Measurements from ENCODE around the gene FILIP1L. TPM values are rescaled to one million over a fixed set of nuclear protein-coding genes. Genes with fewer than 3 reads are reported as not detected.

FILIP1L gene
- total RNA-seq, 1 donor from 2014 or later: 47.0 TPM

GRCh38 chr3:99817047-99817436 is 297.3 kb downstream of the FILIP1L start:
- no peaks in the 10 kb centered on the region for H3K36me3 Mint-ChIP-seq (ENCODE audit: unreplicated experiment)
- H3K27ac Mint-ChIP-seq (ENCODE audit: unreplicated experiment): peak overlapping the region; percentile 99
- H3K9me3 Mint-ChIP-seq (ENCODE audit: unreplicated experiment): no peaks in the 10 kb centered on the region
- DNase-seq (ENCODE audit: extremely low spot score, unreplicated experiment): no peak
- H3K4me1 Mint-ChIP-seq (ENCODE audit: unreplicated experiment): peaks cover 26% of the 10 kb centered on the region
- H3K4me3 Mint-ChIP-seq (ENCODE audit: unreplicated experiment): peak overlapping the region; percentile 93
- H3K27me3 Mint-ChIP-seq (ENCODE audit: unreplicated experiment): no peaks in the 10 kb centered on the region
- TF ChIP-seq, protein P1, sequence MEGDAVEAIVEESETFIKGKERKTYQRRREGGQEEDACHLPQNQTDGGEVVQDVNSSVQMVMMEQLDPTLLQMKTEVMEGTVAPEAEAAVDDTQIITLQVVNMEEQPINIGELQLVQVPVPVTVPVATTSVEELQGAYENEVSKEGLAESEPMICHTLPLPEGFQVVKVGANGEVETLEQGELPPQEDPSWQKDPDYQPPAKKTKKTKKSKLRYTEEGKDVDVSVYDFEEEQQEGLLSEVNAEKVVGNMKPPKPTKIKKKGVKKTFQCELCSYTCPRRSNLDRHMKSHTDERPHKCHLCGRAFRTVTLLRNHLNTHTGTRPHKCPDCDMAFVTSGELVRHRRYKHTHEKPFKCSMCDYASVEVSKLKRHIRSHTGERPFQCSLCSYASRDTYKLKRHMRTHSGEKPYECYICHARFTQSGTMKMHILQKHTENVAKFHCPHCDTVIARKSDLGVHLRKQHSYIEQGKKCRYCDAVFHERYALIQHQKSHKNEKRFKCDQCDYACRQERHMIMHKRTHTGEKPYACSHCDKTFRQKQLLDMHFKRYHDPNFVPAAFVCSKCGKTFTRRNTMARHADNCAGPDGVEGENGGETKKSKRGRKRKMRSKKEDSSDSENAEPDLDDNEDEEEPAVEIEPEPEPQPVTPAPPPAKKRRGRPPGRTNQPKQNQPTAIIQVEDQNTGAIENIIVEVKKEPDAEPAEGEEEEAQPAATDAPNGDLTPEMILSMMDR (IDR thresholded peaks at IDR 0.05): no peak

DNA sequence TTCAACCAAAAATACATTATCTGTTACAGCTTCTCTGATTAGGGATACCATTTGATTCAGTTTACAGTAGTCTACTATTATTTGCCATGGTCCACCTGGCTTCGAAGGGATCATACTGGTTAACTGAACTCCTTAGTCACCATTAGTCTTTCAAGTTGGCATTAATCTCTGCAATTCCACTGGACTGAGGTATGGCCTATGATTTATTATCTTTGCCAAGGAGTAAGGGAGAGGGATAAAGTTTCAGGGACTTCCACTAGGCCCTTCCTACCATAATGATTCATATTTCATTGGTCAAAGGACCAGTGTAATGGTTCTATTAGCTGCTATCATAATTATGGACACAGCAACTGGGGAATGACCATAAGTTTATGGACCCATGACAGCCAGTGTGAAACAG is 303.9 kb downstream of the FILIP1L start:
- TF ChIP-seq, protein P1 (IDR thresholded peaks at IDR 0.05): no peak
- Mint-ChIP-seq H3K9me3 (ENCODE audit: unreplicated experiment) (peaks cover 5% of the 10 kb centered on the region), H3K36me3 (ENCODE audit: unreplicated experiment) (peaks cover 2% of the 10 kb centered on the region), H3K27ac (ENCODE audit: unreplicated experiment) (no peak overlapping the region), H3K4me3 (ENCODE audit: unreplicated experiment) (no peak overlapping the region), H3K27me3 (ENCODE audit: unreplicated experiment) (no peaks in the 10 kb centered on the region), H3K4me1 (ENCODE audit: unreplicated experiment) (peaks cover 3% of the 10 kb centered on the region)
- DNase-seq (ENCODE audit: extremely low spot score, unreplicated experiment): no peak

GRCh38 chr3:99809565-99809964 is 304.7 kb downstream of the FILIP1L start:
- peaks cover 5% of the 10 kb centered on the region for H3K36me3 Mint-ChIP-seq (ENCODE audit: unreplicated experiment)
- TF ChIP-seq, protein P1 (IDR thresholded peaks at IDR 0.05): no peak
- H3K27ac Mint-ChIP-seq (ENCODE audit: unreplicated experiment): no peak overlapping the region
- peaks cover 7% of the 10 kb centered on the region for H3K9me3 Mint-ChIP-seq (ENCODE audit: unreplicated experiment)
- H3K27me3 Mint-ChIP-seq (ENCODE audit: unreplicated experiment): no peaks in the 10 kb centered on the region
- H3K4me3 Mint-ChIP-seq (ENCODE audit: unreplicated experiment): no peak overlapping the region
- DNase-seq (ENCODE audit: extremely low spot score, unreplicated experiment): no peak
- peaks cover 3% of the 10 kb centered on the region for H3K4me1 Mint-ChIP-seq (ENCODE audit: unreplicated experiment)

GRCh38 chr3:99808163-99808794 is 306.0 kb downstream of the FILIP1L start:
- Mint-ChIP-seq H3K9me3 (ENCODE audit: unreplicated experiment) (peaks cover 17% of the 10 kb centered on the region), H3K27ac (ENCODE audit: unreplicated experiment) (peak overlapping the region; percentile 49)
- no peak for DNase-seq (ENCODE audit: extremely low spot score, unreplicated experiment)

GRCh38 chr3:99805160-99805559 is 309.1 kb downstream of the FILIP1L start:
- TF ChIP-seq, protein P1 (IDR thresholded peaks at IDR 0.05): no peak
- Mint-ChIP-seq H3K27ac (ENCODE audit: unreplicated experiment) (no peak overlapping the region), H3K27me3 (ENCODE audit: unreplicated experiment) (no peaks in the 10 kb centered on the region), H3K36me3 (ENCODE audit: unreplicated experiment) (peaks cover 17% of the 10 kb centered on the region), H3K4me1 (ENCODE audit: unreplicated experiment) (peaks cover 9% of the 10 kb centered on the region), H3K4me3 (ENCODE audit: unreplicated experiment) (no peak overlapping the region), H3K9me3 (ENCODE audit: unreplicated experiment) (peaks cover 31% of the 10 kb centered on the region)
- DNase-seq (ENCODE audit: extremely low spot score, unreplicated experiment): no peak

More at GRCh38 chr3:99808163-99808794, 306.0 kb downstream of the FILIP1L start:
- TF ChIP-seq, protein P1 (IDR thresholded peaks at IDR 0.05): peak; percentile 85
- no peaks in the 10 kb centered on the region for H3K27me3 Mint-ChIP-seq (ENCODE audit: unreplicated experiment)
- peaks cover 3% of the 10 kb centered on the region for H3K4me1 Mint-ChIP-seq (ENCODE audit: unreplicated experiment)
- no peak overlapping the region for H3K4me3 Mint-ChIP-seq (ENCODE audit: unreplicated experiment)
- H3K36me3 Mint-ChIP-seq (ENCODE audit: unreplicated experiment): peaks cover 6% of the 10 kb centered on the region
